ENCODE data around the gene WAC. TPM values are rescaled to one million over a fixed set of nuclear protein-coding genes. Genes with fewer than 3 reads are reported as not detected.
"Not testable (repeated sequence)": the region's sequence is repeated elsewhere in the genome, so short reads cannot be mapped to it uniquely, and the experiment has no call there.

Gene WAC
- total RNA-seq, 1 experiment from 2014 or later, result 93.9 TPM

DNA sequence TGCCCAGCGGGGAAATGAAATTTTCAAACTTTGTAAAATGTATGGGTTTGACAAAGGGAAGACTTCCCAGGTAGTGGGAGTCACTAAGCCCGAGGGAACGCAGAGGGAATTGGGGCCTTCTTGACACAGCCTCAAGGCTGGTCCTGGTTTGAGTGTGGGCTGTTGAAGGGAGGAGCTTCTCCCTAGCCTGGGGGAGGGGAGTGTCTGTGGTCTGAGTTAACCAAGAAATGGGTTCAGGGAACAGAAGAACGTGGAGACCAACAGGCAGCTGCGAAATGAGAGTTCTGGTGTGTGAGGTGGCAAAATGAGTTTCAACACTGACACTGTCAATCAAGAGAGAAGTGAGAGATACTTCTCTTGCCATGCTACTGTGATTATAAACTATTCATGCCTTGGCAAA lies 111.7 kb downstream of the WAC start:
- Histone ChIP-seq H3K79me2 (ENCODE audit: low read depth) (no peaks in the 10 kb centered on the region), H3K27ac (no peak overlapping the region), H4K20me1 (ENCODE audit: insufficient read depth) (no peaks in the 10 kb centered on the region), H3K36me3 (ENCODE audit: low read depth) (no peaks in the 10 kb centered on the region), H3K9me2 (ENCODE audit: insufficient read depth) (no peaks in the 10 kb centered on the region), H3K9me3 (ENCODE audit: insufficient read depth, low read depth) (no peaks in the 10 kb centered on the region), H3K27me3 (ENCODE audit: insufficient read depth, low read depth) (peaks cover 4% of the 10 kb centered on the region; the same call in 1 of the 2 replicates), H3K4me2 (no peak overlapping the region), H2AFZ (no peak overlapping the region), H3K4me3 (no peak overlapping the region), H3K4me1 (replicated peaks; ENCODE audit: insufficient read depth) (no peaks in the 10 kb centered on the region), H3F3A (ENCODE audit: insufficient read depth, low read depth) (no peaks in the 10 kb centered on the region)
- ChIA-PET CTCF (no interaction called here), POLR2A (ENCODE audit: unreplicated experiment) (no interaction called here)
- BruUV-seq (replicated peaks), result no TSS peak
- TF ChIP-seq, protein P1, sequence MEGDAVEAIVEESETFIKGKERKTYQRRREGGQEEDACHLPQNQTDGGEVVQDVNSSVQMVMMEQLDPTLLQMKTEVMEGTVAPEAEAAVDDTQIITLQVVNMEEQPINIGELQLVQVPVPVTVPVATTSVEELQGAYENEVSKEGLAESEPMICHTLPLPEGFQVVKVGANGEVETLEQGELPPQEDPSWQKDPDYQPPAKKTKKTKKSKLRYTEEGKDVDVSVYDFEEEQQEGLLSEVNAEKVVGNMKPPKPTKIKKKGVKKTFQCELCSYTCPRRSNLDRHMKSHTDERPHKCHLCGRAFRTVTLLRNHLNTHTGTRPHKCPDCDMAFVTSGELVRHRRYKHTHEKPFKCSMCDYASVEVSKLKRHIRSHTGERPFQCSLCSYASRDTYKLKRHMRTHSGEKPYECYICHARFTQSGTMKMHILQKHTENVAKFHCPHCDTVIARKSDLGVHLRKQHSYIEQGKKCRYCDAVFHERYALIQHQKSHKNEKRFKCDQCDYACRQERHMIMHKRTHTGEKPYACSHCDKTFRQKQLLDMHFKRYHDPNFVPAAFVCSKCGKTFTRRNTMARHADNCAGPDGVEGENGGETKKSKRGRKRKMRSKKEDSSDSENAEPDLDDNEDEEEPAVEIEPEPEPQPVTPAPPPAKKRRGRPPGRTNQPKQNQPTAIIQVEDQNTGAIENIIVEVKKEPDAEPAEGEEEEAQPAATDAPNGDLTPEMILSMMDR (conservative IDR thresholded peaks at IDR 0.05), result no peak
- no peak for TF ChIP-seq EZH2 (IDR thresholded peaks at IDR 0.05; ENCODE audit: low read depth)
- intact Hi-C loops (cut with micrococcal nuclease; ENCODE audit: unreplicated experiment), result no loop called here
- no peak for DNase-seq

DNA sequence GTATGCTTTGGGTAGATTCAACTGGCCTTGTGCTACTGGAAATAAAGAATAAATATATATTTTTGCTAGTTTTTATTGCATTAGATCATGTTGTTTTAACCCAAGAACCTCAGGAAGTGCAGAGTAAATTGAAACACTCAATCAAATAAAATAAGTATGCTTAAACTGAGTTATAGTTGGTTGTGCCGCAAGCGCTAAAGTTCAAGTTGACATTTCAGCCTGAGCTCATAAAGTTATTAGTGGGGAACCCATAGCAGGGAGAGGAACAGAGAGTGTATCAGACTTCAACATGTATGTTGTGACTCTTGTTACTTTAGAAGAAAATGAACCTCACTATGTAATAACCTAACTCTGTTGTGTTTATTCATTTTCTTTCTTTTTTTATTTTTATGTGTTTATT lies 119.2 kb downstream of the WAC start:
- CTCF ChIA-PET, result no interaction called here

DNA sequence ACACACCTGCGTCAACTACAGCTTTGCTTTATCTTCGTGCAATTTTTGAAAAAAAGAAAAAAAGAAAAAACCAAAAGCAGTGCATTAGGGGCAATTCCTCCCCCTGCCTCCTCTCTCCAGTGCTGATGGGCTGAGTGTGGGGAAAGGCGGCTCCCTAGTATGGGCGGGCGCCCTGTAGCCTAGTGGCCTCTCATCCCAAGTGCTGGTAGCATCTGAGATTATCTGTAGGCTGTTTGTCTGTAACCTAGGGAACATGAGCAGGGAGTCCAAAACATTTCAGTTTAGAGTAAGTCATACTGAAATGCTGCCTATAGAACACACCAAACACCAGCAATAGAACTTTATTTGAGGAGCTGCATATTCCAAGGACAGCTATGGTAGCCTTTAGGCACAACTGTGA lies 119.8 kb downstream of the WAC start:
- BruUV-seq (replicated peaks), result no TSS peak
- H3K27me3 ChIP-seq (ENCODE audit: insufficient read depth, low read depth), result peaks cover 4% of the 10 kb centered on the region; the same call in 1 of the 2 replicates
- H3K4me1 ChIP-seq (replicated peaks; ENCODE audit: insufficient read depth), result no peaks in the 10 kb centered on the region
- DNase-seq, result no peak
- no peaks in the 10 kb centered on the region for H3K9me2 ChIP-seq (ENCODE audit: insufficient read depth)
- H3K4me3 ChIP-seq, result no peak overlapping the region
- H3K79me2 ChIP-seq (ENCODE audit: low read depth), result no peaks in the 10 kb centered on the region
- no peak overlapping the region for H3K27ac ChIP-seq
- no peaks in the 10 kb centered on the region for H3K36me3 ChIP-seq (ENCODE audit: low read depth)
- CTCF ChIA-PET, result no interaction called here
- TF ChIP-seq, protein P1 (conservative IDR thresholded peaks at IDR 0.05), result no peak
- no peak for TF ChIP-seq EZH2 (IDR thresholded peaks at IDR 0.05; ENCODE audit: low read depth)
- H3K9me3 ChIP-seq (ENCODE audit: insufficient read depth, low read depth), result no peaks in the 10 kb centered on the region
- no peak overlapping the region for H2AFZ ChIP-seq
- intact Hi-C loops (cut with micrococcal nuclease; ENCODE audit: unreplicated experiment), result no loop called here
- H3F3A ChIP-seq (ENCODE audit: insufficient read depth, low read depth), result no peaks in the 10 kb centered on the region
- POLR2A ChIA-PET (ENCODE audit: unreplicated experiment), result no interaction called here
- H4K20me1 ChIP-seq (ENCODE audit: insufficient read depth), result no peaks in the 10 kb centered on the region
- H3K4me2 ChIP-seq, result no peak overlapping the region

More for the DNA sequence above, 119.2 kb downstream of the WAC start:
- TF ChIP-seq, protein P1 (conservative IDR thresholded peaks at IDR 0.05), result no peak
- TF ChIP-seq EZH2 (IDR thresholded peaks at IDR 0.05; ENCODE audit: low read depth), result no peak
- BruUV-seq (replicated peaks), result no TSS peak
- no peaks in the 10 kb centered on the region for H3F3A ChIP-seq (ENCODE audit: insufficient read depth, low read depth)
- no peak overlapping the region for H2AFZ ChIP-seq
- no peaks in the 10 kb centered on the region for H3K9me2 ChIP-seq (ENCODE audit: insufficient read depth)
- no peaks in the 10 kb centered on the region for H4K20me1 ChIP-seq (ENCODE audit: insufficient read depth)
- H3K4me1 ChIP-seq (replicated peaks; ENCODE audit: insufficient read depth), result no peaks in the 10 kb centered on the region
- peaks cover 4% of the 10 kb centered on the region; the same call in 1 of the 2 replicates for H3K27me3 ChIP-seq (ENCODE audit: insufficient read depth, low read depth)
- no peaks in the 10 kb centered on the region for H3K79me2 ChIP-seq (ENCODE audit: low read depth)
- POLR2A ChIA-PET (ENCODE audit: unreplicated experiment), result no interaction called here
- H3K4me2 ChIP-seq, result no peak overlapping the region
- H3K9me3 ChIP-seq (ENCODE audit: insufficient read depth, low read depth), result no peaks in the 10 kb centered on the region
- no peak overlapping the region for H3K27ac ChIP-seq
- intact Hi-C loops (cut with micrococcal nuclease; ENCODE audit: unreplicated experiment), result no loop called here
- DNase-seq, result no peak
- H3K4me3 ChIP-seq, result no peak overlapping the region
- H3K36me3 ChIP-seq (ENCODE audit: low read depth), result no peaks in the 10 kb centered on the region

DNA sequence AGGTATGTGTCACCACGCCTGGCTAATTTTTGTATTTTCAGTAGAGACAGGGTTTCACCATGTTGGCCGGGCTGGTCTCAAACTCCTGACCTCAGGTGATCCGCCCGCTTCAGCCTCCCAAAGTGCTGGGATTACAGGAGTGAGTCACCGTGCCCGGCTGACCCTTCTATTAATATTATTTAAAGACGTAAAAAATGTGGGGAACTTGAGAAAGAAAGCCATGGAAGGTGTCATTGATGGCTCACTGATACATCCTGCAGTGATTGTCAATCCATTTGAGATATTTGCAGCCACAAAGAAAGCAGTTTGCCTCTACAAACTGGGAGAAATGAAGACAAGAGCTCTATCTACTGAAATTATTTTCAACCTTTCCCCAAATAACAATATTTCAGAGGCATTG lies 125.9 kb downstream of the WAC start:
- BruUV-seq (replicated peaks); H3K9me3 ChIP-seq (ENCODE audit: insufficient read depth, low read depth); H2AFZ ChIP-seq; H3F3A ChIP-seq (ENCODE audit: insufficient read depth, low read depth); POLR2A ChIA-PET (ENCODE audit: unreplicated experiment); CTCF ChIA-PET; H3K4me1 ChIP-seq (replicated peaks; ENCODE audit: insufficient read depth); H3K79me2 ChIP-seq (ENCODE audit: low read depth); DNase-seq; H3K27ac ChIP-seq; H3K27me3 ChIP-seq (ENCODE audit: insufficient read depth, low read depth); H4K20me1 ChIP-seq (ENCODE audit: insufficient read depth); H3K36me3 ChIP-seq (ENCODE audit: low read depth); intact Hi-C loops (cut with micrococcal nuclease; ENCODE audit: unreplicated experiment); H3K4me3 ChIP-seq; H3K4me2 ChIP-seq; H3K9me2 ChIP-seq (ENCODE audit: insufficient read depth): not testable (repeated sequence)

Measured in PC-9 (cell line).